NCI-H524 treated with DMSO at 0.1 percent for 48 hours (cell line): ENCODE measurements around the gene KLK15.

Source experiments
- DNase-seq: peaks from one replicate; lab custom pipeline; 2025; lab: John Stamatoyannopoulos, UW

Gene KLK15

DNA sequence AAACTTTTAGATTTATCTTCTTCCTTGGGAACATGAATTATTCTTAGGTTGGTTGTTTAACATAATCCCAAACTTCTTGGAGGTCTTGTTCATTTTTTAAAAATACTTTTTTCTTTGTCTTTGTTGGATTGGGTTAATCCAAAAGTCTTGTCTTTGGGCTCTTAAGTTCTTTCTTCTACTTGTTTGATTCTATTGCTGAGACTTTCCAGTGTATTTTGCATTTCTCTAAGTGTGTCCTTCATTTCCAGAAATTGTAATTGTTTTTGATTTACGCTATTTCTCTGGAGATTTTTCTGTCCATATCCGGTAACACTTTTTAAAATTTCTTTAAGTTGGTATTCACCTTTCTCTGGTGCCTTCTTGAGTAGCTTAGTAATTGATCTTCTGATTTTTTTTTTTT is 9.8 kb upstream of the KLK15 start:
- no peak for DNase-seq

DNA sequence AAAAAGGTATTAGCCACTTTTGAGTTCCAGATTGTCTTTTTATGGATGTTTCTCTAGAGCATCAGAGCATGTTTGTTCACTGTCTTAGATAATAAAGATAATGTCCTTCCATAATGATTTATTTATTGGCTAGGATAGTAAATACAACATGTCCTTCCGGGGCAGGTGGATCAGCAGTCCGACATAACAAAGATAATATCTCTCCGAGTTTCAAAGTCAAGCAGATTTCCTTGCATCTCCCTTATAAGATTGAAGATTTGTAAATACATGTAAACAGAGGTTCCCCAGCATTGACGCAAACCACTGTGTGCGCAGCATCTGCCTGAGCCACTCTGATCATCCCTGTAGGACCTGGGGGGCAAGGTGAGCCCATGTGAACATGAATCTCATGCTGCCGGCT is 8.8 kb upstream of the KLK15 start:
- DNase-seq = no peak

DNA sequence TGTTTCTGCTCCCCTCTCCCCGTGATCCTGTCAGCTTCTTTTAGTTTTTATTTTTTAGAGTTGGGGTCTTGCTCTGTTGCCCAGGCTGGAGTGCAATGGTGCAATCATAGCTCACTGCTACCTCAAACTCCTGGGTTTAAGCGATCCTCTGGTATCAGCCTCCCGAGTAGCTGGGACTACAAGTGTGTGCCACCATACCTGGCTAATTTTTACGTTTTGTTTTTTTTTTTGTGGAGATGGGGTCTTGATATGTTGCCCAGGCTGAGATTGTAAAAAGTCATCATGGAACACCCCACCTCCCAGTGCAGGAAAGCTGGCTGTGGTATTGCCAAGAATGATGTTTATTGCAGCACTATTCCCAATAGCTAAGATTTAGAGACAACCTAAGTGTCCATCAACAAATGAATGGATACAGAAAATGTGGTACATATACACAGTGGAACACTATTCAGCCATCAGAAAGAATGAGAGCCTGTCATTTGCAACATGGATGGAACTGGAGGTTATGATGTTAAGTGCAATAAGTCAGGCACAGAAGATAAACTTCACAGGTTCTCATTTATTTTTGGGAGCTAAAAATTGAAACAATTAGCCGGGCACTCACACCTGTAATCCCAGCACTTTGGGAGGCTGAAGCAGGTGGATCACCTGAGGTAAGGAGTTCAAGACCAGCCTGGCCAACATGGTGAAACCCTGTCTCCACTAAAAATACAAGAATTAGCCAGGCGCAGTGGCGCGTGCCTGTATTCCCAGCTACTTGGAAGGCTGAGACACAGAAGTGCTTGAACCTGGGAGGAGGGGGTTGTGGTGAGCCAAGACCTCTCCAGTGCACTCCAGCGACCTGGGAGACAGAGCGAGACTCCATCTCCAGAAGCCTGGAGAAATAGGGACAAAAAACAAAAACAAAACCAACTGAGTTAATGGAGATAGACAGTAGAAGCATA is 6.6 kb upstream of the KLK15 start:
- DNase-seq = no peak

DNA sequence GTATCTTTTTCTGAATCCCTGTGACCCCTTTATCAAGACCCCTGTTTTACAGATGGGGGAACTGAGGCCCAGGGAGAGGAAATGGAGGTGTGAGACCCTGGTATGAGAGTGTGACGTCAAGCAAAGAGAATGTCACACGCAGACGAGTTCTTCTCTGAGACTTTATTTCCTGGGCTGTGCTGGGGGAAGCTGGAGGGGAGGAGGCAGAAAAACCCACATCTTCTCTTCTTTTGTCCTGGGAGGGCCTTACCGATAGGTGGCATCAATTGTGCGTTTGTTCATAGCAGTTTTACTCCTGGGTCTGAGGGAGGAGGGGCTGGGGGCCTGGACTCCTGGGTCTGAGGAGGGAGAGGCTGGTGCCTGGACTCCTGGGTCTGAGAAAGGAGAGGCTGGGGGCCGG is 4.9 kb upstream of the KLK15 start:
- DNase-seq = no peak

DNA sequence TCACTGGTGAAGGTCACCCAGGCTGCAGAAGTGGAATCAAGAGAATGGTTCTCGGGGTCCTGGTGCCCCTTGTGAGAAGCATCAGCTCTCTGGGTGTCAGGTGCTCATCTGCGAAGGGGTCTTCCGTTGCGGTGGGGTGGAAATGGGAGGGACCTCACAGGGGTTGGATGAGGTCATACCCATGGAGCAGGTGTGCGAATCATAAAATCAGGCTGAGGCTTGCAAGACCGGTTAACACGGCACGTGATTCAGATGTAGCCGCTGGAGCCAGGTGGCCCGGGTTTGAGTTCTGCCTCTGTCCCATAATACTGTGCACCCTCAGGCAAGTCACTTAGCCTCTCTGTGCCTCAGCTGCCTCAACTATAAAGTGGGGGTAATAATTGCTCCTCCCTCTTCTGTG is 3.9 kb upstream of the KLK15 start:
- no peak for DNase-seq

DNA sequence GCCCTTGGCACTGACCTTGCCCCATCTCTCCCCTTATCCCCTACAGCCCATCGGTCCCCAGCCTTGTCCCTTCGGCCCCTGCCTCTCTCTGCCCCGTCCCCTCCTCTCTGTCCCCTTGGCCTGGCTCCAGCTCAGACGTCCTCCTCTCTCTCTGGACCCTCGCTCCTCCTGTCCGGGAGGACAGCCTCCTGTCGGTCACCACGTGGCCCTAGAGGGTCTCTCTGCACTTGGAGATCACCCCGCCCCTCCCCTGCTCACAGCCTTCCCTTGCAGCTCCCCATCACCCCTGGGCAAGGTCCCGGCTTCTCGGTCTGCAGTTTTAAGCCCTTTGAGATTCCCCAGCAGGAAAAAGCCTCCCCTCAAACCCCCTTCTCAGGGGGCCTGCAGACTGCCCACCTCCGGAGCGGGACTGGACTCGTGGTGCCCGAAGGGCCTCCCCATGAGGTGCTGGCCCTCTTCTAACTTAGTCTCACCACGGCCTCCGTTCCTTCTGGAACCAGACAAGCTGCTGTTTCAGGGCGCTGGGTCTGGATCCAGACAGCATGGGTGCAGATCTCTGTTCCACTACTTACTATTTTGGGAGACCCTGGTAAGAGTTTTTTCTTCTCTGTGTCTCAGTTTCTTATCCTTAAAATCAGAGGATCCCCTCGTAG is 3.3 kb upstream of the KLK15 start:
- DNase-seq = no peak

DNA sequence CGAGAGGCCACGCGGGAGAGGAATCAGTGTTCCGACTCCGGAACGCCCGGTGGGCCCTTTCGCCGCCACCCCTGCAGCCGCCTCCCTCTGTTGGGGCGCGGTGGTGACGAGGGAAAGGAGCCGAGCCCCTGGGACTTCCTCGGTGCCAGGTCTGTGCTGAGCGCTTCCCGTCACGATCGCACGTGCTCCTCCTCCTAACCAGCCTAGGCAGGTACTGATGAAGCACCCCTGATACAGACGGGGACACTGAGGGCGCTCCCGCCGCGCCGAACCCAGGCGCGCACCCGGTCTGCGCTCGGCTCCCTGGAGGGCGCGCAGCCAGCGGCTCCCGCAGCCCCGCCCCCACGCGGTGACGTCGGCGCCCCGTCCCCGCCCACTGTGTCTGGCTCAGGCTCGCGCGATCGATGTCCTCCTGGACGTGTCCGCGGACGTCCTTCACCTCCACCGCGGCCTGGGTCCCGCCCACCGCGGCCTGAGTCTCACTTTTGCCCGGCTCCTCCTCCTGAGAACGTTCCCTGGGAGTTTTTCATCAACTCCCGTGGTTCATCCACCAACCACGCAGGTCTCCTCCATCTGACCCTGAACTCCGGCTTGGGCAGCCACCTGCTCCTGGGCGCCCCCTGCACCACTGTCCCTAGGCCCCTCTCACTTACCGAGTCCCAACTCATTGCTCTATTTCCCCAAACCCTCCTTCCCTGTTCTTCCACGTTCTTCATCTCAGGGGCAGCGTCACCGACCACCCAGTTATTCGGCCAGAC is 2.6 kb upstream of the KLK15 start:
- no peak for DNase-seq

DNA sequence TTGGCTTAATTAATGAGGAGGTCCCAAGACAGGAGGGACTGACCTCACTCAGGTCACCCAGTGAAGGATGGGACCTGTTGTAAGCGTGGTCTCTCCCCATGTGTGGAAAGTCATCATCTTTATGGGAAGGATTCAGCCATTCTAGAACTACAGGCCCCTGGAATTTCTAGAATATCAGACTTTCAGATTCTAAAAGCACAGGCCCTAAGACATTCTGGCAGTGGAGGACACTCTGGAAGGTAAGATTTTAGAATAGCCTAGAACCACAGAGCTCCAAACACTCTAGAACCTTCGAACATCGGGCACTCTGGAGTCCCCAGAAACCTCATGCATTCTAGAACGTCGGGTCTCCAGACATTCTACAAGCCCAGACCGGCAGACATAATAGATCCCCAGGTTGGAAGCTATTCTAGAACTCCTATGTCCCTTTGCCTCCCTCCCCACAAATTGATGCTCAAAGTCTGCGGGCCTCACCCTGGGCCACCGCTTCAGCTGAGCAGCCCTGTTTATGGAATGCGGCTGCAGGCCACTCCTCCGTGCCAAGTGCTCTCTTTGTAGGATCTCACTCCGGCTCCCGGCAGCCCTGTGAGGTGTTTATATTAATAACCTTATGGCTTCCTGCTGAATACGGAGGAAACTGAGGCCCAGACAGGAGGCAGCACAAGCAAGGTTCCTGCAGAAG is 1.9 kb upstream of the KLK15 start:
- DNase-seq = no peak

DNA sequence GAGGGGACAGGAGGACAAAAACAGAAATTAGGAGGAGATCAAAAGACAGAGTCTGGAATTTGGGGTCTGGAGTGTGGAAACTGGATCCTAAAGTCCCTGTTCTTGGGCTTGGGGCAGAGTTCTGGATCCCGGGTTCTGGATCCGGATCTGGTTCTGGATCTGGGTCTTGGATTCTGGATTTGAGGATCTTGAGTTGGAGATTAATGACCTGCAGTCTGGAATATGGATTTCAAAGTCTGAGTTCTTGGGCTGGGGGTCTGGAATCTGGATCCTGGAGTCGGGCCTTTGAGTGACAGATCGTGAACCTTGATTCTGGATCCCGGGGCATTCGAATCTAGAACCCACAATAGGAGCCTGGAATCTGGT is 411 bp upstream of the KLK15 start:
- no peak for DNase-seq

DNA sequence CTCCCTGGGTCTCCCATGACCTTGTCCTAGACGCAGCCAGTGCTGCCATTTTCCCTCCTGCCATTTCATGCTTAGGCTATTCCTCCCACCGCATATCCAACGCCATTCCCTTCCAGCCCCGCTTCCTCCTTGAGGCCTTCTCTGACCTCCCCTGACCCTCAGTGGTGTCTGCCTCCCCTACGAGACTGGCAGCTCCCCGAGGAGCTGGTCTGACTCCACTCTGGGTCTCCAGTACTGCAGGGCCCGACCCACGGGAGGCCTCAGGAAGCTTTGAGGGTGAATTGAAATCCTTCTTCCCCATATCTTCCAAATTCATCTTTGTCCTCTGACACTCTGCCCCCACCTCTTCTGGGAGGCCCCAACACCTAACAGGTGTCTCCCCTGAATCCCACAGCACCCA is 708 bp downstream of the KLK15 start:
- DNase-seq = no peak

DNA sequence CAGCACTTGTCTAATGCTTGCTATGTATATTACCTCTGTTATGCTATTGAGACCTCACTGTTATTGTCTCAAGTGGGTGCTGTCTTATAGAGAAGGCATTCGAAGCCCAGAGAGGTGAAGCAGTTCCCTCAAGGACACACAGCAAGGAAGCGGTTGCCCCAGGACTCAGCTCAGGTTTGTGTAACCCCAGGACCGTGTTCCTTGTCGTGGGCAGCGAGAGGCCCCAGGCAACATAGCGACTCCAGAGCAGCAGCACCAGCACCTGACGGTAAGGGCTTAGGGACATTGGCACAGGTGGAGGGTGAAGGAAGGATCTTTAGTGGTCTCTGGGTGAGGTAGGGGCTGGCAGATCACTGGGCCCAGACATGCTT is 2.4 kb downstream of the KLK15 start:
- no peak for DNase-seq

DNA sequence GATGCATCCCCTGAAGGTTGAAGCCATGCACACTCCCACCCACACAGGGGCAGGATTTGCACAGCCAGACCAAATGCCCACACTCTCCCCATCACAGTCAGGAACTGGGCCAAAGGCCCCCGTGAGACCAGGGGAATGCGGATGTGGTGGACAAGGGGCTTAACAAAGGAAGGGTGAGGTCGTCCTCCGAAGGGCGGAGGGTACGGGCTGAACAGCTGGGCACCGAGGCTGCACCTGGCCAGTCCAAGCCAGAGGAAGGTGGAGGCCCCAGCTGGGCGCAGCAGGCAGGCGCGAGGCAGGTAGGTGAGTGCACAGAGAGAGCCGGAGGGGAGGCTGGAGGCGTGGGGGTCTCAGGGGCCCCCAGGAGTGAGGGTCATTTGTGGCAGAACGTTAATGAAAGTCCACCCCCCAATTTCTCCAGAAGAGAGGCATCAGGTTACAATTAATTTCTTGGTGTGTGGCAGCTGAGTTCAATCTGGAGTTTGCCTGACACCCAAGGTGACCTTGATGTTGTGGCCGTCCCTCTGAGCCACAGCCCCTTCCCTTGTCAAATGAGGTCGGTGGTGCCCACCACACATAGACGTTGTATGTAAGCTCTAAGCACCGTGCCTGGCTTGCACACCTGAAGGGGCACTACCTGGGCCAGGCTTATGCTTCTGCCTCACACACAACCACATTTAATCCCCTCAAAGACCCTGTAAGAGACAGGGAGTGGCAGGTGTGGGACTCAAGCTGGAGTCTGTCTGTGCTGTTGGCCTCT is 2.9 kb downstream of the KLK15 start:
- no peak for DNase-seq

DNA sequence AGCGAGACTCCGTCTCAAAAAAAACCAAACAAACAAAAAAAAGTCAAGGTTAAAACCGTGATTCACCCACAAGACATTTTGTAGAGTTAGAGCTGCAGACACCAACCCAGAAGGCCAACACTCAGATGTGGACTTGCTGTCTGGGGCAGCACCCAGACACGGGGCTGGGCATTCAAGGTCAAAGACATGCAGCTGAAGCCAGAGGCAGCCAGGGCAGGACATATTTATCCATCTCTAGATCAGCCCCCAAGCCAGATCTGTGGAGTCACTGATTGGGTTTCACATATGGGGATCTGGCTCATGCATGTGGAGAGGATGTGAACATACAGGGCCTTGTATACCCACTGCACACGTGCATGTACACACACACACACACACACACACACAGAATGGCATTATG is 3.6 kb downstream of the KLK15 start:
- DNase-seq = no peak

DNA sequence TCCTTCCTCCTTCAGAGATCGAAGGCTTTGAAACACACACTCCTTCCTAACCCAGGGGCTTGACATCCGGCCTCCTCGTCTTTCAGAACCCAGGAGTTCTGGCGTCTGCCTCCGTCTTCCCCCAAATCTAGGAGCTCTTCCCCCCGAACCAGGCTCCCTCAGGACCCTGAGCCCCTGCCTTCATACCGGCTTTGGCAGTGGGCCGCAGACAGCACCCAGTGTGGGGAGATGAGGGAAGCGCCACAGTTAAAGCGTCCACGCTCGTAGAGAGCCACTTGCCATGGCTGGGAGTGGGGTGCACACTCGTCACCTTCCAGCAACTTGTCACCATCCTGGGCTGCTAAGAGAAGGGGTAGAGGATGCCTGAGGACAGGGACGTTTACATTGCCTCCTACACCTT is 5.9 kb downstream of the KLK15 start:
- no peak for DNase-seq

DNA sequence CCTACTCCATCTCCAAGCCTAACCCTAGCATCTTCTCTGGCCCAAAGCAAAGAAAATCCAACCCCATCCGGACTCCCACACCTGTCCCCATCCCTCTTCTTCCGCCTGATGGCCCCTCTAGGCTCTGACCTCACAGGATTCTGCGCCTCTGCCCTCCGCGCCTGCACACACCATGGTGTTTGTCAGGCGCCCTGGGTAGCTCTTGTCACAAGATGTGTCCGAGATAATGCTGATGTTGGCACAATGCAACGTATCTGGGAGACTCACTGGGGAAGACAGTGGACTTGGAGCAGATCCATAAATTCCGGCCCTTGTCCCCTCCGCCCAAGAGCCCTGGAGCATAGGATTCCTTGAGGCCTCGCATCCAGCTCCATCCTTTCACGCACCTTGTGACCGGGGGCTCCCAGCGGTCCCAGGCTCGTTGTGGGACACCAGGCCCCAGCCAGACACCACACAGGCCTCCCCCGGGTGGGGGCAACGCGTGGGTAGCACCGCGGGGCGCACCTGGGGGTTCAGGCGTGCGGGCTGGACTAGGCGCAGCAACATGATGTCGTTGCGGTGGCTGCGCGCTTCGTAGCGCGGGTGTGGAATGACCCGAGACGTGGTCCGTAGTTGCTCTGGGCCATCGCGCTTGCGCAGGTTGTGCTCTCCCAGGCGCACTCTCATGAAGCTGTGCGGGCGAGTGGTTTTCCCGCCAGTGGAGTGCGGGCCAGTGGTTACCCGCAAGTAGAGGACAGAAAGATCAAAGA is 6.7 kb downstream of the KLK15 start:
- DNase-seq = no peak

DNA sequence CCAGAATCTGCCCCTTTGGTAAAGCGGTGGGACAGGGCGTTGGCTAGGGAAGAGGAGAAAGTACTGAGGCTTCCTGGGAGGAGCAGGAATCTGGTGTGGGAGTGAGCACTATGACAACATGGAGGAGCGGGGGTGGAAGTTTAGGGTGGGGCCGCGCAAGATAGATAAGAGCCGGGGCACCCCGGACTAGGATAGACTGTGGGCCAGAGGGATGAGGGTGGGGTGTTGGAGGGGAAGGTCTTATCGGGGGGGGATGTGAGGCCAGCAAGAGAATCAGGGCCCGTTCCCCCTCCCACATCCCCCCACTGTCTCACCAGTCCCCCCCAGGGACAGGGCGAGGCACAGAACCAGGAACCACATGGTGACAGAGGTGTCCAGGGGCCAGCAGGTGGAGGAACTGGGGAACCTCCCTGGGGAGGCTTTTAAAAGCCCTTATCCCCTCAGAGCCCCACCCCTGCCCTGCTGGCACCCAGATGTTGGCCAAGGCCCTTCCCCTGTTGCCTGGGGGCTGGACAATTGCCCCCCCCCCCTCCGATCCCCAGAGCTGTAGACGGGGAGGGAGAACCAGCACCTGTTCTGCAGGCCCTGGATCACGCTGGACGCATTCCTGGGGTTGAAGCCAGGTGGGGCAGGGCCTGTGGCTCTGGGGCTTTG is 9.9 kb downstream of the KLK15 start, which contains the start of gene KLK1:
Gene KLK1, minus strand, starts transcription at position 399 of the 654 bp plus-strand sequence. Its CDS starts 39 bp downstream, at position 360.
- no peak for DNase-seq

DNA sequence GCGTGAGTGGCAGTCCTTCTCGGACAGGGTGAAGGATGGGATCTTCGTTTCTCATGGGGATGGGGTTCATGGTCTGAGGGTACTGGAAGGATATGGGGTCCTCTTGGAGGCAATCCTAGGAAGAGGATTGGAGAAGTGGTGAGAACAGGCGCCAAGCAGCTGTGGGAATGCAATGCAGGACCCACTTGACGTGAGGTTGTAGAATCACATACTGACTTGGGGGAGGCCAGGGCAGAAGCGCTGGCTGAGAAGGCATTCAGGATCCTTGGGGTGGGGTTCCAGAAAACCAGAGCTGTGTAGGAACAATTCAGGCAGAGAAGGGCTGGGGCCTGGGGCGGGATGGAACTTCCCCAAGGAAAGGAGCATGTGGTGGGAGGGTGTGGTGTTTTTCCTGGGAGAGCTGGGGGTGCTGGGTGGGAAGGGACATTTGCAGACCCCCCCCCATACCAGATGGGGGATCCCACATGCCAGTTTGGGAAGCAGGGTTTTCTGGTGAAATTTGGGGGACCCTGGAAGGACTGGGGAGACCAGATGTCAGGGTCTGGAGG is 10.6 kb downstream of the KLK15 start:
- DNase-seq = no peak

DNA sequence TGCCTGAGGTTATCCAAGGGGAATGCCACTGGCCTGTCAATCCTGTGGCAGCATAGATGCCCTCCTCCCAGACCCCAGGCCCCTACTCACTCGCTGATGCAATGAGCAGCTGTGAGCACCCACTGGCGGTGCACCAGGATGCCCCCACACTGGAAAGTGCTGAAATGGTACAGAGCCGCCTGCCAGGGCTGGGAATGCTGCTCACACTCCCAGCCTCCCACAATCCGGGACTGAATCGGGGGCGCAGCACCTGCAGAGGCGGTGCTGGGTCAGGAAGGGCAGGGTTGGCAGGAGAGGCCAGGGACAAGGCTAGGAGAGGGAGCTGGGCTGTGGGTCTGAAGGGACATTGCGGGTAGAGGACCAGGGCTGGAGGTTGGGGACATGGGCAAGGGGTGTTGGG is 11.8 kb downstream of the KLK15 start:
- DNase-seq = no peak

DNA sequence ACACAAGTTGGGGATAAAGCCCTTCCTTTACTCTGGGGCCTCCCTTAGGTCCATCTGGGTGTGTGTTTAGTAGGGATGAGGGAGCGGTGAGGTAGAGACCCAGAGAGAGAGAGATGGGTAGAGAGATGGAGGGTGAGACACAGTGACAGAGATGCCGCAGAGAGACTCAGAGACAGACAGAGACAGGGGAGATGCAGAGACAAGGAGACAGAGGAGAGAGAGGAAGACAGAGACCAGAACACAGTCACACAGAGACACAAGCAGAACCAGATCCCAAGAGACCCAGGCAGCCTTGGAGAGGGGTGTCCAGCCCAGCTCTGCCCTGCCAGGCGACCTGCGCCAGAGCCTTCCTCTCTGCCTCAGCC is 12.1 kb downstream of the KLK15 start:
- no peak for DNase-seq
